ENCODE data around the gene ETV3. TPM values are rescaled to one million over a fixed set of nuclear protein-coding genes. Genes with fewer than 3 reads are reported as not detected.

The ETV3 gene
- total RNA-seq, 1 donor from 2014 or later, result 28.8 TPM

DNA sequence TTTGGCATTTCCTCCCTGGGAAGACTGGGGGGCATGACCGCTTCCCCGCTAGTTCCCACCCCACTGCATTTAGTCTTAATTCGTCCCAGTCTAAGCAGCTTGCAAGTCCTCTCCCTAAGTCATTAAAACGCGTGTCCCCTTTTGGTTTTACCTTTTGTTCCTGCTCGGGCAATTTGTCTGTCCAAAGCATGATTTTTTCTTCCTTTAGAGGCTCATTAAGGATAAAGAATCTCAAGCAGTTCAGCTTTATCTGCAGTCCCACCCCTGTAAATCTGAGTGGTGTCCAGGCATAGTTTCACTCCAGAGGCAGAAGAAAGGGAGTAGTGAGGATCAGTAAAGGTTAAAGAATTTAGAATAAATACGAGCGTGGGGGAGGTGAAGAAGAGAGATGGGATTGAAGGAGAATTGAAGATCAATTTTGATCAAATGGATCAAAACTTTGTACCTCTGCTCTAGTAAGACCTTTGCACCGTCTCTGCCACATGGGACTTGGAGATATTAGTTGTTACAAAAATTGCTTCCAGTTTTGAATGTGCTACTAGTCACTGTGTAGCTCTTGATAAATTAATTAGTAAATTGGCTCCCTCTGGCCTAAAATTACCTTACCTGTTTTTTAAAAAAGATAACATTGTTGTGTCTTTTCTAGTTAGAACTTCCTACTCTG is 989 bp upstream of the ETV3 start:
- DNase-seq, result no peak

- DNase-seq, result peak; percentile 28
Measured at GRCh38 chr1:157137408-157138219, 581 bp downstream of the ETV3 start.

DNA sequence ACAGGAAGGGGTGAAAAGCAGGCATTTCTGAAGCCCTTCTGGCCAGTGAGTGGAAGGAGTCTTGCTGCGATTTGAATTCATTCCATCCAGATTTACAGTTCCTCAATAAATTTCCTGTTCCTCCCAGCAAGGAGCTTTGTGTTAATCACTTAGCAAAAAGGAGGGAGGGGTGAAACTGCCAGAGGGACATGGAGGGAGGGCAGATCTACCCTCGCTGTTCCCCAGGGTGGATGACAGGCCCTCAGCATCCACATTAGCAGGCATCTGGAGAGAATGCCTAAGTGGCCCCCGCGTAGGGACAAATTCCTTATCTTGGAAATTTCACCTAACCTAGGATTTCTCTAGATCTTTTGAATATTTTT is 1.2 kb downstream of the ETV3 start:
- peak; percentile 10 for DNase-seq

DNA sequence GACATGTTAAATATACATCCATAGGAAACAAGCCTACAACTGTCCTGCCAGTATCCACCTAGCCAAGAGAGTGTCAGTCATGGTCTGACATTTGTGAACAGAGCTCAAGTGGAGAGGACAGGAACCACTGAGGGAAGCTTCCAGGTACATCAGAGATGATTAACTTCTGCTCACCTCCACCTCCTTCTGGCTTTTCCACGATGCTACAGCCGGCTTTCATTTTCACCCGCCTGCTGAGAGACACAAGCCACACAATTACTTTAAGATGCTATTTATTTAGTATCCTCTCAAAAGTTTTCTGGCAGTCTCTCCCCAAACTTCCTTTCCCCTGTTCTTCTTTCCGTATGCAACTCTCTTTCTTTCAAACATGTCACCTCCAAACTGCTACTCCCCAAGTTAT is 2.1 kb downstream of the ETV3 start:
- no peak for DNase-seq

GRCh38 chr1:157135646-157136045 is 2.5 kb downstream of the ETV3 start:
- no peak for DNase-seq

DNA sequence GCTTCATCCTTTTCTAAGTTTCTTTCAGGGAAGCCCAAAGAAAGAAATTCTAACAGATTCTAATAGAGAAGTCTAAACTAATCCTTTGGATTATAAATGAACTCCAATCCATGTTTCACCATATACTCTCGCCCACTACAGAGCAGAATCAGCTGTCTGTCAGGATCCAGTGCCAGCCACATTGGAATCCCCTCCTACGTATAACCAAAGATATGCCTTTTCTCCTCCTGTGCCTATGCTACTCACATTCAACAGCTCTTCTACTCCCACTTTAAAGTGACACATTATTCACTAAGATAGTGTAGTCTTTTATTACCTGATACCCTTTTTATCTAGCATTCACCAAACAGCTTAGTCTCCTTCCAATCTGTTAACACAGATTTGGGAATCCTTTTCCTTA is 3.1 kb downstream of the ETV3 start:
- no peak for DNase-seq

DNA sequence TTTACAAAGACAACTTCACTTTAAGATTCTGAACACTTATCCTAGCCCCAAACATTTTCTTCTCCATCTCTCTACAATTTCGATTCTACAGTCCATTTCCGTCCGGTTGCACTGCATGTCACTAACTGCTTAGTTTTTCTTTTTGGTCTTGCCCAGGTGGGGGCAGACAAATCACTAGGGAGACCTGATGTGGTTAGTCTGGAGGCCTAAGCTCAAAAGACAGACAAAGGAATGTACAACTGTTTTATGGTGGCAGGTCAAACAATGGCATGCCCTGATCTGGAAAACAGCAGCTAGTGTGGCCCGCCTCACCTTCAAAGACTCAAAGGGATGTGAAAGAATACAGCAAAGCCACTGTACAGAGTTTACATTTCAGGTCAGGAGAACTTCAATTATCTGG is 3.8 kb downstream of the ETV3 start:
- no peak for DNase-seq

- DNase-seq, result no peak
Measured at GRCh38 chr1:157133426-157133825, 4.8 kb downstream of the ETV3 start.

- DNase-seq, result peak; percentile 40
Measured at GRCh38 chr1:157132616-157133167, 5.5 kb downstream of the ETV3 start.

DNA sequence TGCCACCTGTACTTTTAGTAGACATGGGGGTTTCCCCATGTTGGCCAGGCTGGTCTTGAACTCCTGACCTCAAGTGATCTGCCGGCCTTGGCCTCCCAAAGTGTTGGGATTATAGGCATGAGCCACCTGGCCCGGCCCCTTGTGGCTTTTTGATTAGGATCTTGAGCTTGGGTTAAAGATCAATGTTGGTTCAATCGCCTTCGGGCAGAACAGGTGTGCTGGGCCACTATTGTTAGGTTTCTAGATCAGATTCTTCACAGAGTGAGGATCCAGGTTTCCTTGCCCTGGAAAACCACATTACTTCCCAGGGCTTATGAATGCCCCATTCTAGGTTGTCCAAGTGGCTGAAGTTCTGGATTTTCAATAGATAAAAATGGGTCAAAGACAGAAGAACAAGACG is 6.1 kb downstream of the ETV3 start:
- DNase-seq, result no peak

- DNase-seq, result no peak
Measured at GRCh38 chr1:157131281-157131680, 6.9 kb downstream of the ETV3 start.

DNA sequence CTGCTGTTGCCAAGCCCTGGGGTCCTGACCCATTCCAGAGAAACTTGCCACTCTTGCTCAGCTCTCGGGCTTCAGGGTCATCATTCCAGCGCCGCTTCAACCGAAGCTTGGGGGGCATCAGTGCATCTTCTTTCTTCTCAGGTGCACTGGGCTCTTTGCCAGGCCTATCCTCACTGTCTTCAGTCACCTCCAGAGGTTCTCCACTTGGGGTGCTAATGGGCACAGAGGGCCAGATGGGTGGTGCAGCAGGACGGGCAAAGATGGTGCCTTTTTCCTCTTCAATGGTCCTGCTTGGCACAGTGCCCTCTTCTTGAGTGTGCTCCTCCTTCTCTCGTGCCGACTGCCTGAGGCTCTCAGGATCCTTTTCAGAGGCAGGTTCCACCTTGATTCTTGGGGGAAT is 13.3 kb downstream of the ETV3 start:
- DNase-seq, result no peak

- DNase-seq, result no peak
Measured at GRCh38 chr1:157119448-157119847, 18.7 kb downstream of the ETV3 start.

GRCh38 chr1:157119008-157119407 is 19.2 kb downstream of the ETV3 start:
- no peak for DNase-seq

DNA sequence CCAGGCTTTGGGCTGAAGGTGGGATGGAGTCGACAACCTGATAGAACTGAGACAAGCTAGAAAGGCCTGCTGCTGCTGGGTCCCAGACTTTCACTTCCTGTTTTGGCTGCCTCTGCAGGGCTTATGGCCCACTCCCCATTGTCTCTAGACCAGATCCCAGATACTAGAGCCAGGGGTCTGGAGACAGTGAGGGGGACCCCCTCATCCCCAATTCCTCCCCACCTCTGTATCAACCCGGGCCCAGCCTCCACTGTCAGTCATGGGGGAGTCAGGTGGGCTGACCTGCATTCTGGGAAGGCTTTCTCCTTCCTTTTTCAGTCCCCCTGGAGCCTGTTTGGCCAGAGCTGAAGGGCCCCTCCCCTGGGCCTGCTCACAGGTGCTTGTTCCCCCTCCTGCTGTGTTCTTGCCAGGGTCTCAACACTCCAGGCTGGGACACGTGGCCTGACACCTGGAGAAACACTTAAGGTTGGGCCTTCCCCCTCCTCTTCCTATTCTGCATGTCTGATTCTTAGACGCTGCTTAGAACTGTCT is 20.6 kb downstream of the ETV3 start:
- peak; percentile 57 for DNase-seq

GRCh38 chr1:157116737-157117103 is 21.5 kb downstream of the ETV3 start:
- no peak for DNase-seq

DNA sequence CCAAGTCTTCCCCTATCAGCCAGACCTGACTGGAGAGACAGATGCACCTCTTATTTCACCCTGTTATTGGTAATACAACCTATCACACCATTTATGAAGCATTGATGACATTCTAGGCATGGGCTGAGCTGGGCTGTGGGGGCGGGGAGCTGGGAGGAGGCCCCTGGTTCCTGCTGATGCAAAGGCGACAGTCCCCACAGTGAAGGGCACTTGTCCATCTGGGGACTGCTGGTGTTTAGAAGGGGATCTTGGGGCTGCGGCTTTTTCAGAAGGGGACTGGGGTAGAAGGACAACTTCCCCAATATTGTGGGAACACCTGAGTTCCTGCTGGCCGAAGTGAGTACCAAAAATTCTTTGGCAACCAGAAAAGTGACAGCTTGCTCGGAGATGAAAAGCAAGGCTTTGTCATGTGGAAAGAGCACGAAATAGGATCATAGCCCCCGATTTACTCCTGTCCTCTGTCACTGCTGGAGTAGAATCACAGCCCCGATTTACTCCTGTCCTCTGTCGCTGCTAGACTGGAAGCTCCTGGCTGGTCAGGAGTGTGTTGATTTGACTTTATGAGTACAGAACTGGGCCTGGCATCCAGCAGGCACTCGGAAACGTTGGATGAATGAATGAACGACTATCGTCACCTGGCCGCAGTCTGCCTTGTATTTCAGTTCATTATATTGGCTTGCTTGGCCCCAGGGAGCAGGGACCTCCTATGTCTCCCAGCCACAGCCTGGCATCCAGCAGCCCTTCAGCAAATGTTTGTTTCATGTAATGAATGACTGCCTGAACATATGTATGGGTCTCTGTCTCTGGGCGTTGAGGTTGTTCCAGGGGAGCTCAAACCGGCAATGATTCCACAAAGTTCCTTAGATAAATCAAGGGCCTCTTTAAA is 22.1 kb downstream of the ETV3 start:
- DNase-seq, result no peak

GRCh38 chr1:157115429-157115838 is 22.8 kb downstream of the ETV3 start:
- DNase-seq, result no peak

DNA sequence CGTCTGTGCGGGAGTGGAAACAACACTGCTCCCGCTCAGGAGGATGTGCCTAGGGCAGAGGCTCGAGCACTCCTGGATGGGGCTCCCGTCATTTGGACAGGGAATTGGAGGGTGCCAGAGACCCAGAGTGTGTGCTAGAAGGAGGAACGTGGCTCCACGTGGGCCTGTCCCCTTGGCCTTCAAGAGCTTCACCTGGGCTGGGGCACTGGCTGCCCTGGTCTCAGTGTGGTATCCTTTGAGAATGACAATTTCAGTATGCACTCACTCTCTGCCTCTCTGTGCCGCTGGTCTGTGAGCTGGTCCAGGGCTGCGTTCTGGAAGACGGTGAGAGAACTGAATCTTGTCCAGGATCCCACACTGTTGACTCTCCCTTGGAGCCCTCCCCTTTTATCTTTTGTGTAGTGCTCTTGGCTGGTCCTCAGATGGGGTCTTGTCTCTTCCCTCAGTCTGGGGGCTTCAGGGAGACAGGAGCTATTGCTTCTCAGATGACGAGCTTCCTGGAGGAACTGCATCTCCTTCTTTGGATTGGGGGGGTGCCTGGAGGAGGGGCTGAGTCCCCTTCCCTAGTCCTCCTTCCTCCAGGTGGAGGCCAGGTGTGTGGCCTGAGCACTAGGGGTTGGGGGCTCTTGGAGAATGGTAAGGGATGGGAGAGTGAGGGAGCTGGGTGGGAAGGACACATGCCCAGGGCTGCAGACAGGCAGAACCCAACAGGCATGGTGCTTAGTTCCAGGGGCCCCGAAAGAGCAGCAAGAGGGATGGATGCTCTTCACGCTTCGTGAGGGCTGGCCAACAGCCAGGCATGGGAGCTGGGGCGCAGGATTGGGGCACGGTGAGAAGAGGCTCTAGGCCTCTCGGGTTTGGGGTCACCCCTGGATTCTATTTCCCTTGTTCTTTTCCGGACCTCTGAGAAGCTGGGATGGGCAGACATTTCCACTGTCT is 23.7 kb downstream of the ETV3 start:
- no peak for DNase-seq

DNA sequence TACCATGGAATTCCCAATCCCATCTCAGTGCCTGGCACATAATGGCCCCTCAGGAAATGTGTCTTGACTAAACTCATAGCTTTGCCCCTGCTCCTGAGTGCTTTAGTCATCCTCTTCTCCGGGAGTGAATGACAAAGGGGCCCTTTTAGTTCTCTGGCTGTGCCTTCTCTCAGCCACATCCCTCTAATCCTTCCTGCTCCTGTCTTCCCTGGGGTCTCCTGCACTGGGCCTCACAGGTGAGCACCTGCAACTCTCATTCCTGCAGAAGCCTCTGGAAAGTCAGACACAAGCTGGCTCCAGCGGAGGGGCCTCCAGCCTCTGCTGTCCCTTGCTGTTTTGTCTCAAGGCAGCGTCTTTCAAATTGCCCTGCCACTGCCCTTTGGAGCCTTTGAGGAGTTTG is 24.6 kb downstream of the ETV3 start:
- no peak for DNase-seq

- no peak for DNase-seq
Measured at GRCh38 chr1:157113106-157113505, 25.1 kb downstream of the ETV3 start.

All from tongue (tissue), 2 donors.